GDM1 (cell line): ENCODE measurements around the gene HOOK1.

Experiments used
- DNase-seq: peaks from one replicate; lab custom pipeline; 2025; lab: John Stamatoyannopoulos, UW

HOOK1 gene

DNA sequence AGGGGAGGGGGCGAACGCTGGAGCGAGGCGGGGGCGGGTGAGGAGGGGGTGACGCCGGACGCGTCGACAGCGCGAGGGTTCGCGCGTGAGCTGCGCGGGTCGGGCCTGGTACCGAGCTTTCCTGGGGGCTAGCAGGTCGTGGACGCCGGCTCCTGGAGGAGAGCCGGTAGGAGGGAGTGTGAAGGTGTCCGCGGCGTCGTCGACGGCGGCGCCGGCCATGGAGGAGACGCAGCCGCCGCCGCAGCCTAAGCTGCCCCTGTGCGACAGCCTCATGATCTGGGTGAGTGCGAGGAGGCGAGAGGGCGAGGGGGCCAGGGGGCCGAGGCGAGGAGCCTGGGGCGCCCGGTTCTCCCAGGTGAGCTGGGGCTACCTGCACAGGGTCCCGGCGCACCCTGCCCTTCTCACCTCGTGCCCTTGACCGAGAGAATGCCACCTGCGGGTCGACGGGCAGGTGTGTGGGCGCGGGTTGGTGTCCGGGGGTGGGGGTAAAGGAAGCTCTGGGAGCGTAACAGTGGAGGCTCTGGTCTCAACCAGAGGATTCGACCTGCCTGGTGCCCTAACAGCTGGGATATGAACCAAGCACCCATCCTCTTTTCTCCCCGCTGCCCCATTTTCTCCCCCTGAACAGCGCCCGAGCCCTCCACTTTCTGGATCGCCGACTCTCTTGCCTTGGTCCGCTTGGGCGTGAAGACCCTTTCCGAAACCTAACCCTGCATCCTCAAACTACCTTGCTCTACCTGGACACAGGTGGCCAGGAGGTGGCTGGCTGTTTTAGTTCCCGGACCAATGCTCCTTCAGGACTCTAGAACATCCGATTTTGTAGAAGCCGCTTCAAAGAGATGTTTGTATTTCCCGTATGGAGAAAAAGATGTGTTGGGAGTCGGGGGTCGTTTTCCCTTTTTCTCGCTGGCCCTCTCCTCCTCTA is at the start of gene HOOK1:
Gene HOOK1 (plus strand): TSS at position 49 of the 925 bp plus-strand sequence. CDS start 169 bp downstream, at position 218.
- no peak for DNase-seq

DNA sequence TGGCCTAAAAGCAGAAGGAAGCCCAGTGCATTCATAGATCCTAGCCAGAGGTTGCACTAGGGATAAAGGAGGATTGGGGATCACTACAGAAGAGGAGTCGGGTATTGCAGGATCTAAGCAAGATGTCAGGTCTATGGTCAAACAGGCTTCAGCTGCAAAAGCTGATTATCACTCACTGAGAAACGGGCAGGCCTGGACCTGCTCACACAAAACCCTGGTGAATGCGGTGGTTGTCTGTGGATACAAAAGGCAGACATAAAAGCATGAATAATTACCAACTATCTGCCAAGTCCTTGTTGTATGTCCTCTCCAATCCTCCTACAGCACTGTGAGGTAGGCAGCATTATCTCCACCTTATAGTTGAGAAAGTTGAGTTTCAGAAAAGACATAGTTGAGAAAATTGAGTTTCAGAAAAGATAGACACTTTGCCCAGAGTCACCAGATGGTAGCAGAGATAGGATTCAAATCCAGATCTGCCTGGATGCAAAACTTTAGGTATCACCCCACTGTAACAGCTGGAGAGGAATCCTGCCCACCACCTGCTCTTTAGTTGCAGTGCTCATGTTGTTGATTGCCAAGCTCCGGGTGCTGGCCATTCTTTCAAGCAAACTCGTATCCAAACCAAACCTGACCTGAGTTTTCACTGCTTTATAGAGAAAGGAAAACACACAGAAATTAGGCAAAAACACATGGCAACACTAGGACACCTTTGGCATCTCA is 49.6 kb upstream of the HOOK1 start:
- DNase-seq: no peak

GRCh38 chr1:59766227-59766855 is 48.4 kb upstream of the HOOK1 start:
- DNase-seq: no peak

DNA sequence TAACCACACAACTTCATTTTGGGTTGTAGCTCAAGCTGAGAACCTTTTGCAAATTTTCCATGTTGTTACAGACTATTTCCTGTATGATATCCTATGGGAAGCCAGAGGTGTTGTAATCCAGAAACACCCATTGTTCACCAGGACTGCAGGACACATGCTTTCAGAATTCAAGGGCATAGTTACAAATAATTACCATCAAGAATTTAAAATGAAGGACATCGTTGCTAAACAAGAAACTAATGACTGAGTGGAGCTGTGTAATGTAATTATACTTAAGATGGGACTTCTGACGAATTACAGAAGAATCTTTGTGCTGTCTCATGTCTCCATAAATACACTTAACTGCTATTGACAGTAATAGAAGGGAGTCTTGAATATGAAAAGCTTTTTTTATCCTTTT is 47.6 kb upstream of the HOOK1 start:
- DNase-seq: no peak

DNA sequence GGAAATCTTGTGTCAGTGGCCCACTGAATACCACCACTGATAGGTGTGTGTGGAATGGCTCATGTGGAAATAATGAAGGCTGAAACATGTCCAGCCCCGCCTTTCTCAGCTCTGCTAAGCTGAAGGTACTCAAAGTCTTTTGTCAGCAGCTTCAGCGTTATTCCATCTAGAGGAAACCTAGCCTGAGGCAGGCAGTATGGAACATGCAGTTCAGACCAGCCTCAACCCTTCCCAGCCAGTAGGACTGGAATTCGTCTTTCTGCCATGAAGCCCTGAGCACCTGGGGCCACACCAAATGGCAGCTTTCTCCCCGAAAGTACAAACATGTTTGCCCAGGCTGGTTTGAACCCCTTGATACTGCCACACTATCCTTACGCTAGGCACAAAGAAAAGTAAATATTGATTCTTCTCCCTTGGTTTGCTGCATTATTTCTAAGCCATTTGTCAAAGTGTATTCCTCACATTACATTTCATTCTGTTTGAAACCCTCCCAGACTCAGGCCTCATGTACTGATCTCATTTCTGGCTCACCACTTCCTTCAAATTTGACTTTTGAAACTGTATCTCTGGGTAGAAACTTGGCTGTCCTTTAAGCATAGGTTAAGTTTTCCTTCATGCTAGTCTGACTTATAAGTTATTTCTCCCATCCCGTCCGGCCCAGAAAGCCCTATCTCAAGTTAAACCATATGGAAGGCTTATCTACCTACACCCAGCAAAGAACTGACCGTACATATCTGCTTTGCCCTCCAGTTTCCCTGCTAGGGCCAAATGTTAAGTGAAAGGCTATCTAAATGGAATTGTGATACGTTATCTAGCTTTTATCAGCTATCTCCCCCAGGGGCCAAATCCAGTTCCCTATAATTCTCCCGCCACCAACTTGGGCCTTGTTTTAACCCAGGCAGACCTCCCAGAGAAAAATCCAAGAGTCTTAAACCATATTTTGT is 45.7 kb upstream of the HOOK1 start:
- no peak for DNase-seq

GRCh38 chr1:59769736-59770095 is 45.0 kb upstream of the HOOK1 start:
- DNase-seq: no peak

DNA sequence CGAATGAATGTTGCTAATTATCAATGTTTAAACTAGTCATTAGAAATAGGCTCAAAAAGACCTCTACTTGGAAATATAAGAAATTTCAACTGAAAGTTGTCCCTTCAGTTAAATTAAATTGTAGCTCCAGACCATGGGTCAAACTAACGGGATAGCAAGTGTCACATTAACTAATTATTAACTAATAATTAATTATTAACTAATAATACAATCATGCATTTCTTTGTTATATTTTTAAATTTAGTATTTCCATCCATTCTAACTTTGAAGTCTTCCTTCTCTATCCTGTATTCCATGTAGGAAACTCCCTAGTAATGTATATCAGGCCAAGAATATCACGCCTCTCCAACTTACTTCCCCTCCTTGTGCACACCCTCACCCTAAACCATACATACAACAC is 43.4 kb upstream of the HOOK1 start:
- DNase-seq: no peak

- no peak for DNase-seq
Measured at GRCh38 chr1:59775480-59775879, 39.3 kb upstream of the HOOK1 start.

DNA sequence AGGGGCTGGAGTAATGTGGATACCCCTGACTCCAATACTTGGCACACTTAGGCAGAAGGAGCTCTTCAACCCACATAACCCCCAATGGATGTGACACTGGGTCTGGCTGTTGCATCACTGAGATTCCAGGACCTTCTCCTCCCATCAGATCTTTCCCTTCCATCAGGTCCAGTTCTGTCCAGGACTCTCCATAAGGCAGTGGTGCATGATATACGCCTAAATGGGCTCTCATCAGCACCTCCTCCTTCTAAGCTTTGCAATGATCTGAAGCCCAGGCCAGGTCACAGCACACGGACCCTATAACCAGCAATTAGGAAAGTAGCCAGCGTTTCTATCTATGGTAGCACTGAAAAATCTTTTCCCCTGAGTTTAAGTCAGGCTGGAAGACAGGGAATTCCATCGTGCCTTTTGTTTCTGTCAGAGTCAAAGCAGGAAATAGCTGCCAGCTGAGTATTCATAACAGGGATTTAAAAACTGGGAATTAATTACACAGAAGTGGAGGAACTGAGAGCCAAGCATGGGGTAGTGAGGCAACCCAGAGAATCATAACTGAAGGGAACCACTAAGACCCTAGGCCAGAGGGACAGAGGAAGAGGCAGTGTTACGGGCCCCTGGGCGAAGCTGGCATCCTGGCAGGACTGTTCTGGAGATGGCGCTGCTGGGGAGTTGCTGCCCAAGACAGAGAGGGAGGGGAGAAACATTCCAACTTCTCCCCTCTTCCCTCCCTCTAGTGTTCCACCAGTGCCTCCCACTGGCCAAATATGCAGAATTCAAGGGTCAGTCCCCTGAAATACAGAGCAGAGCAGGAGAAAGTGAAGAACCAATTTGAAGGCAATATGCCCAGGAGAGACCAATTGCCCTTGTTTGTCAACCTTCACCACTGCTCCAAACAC is 37.5 kb upstream of the HOOK1 start:
- DNase-seq: no peak

- DNase-seq: no peak
Measured at GRCh38 chr1:59779949-59780348, 34.8 kb upstream of the HOOK1 start.

GRCh38 chr1:59788825-59789224 is 25.9 kb upstream of the HOOK1 start:
- no peak for DNase-seq

DNA sequence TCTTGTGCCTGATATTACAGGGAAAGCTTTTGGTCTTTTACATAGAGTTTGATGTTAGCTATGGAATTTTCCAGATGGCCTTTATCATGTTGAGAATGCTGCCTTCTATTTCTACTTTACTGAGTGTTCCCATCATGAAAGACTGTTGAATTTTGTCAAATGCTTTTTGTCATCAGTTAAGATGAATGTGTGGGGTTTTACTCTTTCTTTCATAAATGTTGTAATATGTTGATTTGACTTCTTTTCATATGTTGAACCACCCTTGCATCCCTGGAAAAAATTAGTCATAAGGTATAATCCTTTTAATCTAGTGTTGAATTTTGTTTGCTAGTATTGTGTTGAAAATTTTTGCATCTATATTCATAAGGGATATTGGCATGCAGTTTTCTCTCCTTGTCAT is 16.1 kb upstream of the HOOK1 start:
- no peak for DNase-seq

GRCh38 chr1:59803458-59804038 is 11.2 kb upstream of the HOOK1 start:
- no peak for DNase-seq

DNA sequence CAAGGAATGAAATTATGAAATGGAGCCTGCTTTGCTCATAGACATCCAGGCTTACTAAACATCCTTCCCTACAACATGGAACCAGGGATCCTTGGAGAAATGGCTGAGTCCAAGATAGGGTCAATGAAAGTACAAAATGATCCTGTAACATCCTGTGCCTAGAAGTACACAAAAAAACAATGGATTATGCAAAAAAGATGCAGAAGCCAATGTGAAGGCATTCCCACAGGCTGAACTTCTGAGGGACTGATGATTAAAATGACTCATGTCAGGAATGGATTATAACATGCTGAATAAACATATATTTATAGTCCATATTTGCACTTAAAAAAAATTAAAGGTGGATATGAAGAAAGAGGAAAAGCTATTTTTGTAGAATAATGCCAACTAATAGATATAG is 10.4 kb upstream of the HOOK1 start:
- DNase-seq: no peak

DNA sequence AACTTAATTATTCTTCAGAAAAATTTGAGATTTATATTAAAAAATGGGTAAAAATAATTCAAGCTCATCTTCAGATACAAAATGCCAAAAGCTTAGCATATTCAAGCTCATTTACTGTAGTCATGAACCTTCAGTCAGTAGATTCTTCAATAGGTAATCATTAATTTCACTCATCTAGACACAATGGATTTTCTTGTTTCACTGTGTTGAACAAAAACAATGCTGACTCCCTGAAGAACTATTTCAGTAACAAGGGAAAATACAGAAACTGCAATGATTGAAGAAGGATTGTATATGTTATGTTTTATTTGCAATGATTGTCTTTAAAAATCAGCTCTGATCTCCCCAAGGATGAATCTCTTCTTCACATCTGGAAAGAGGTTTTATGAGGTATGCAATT is 9.2 kb upstream of the HOOK1 start:
- no peak for DNase-seq

DNA sequence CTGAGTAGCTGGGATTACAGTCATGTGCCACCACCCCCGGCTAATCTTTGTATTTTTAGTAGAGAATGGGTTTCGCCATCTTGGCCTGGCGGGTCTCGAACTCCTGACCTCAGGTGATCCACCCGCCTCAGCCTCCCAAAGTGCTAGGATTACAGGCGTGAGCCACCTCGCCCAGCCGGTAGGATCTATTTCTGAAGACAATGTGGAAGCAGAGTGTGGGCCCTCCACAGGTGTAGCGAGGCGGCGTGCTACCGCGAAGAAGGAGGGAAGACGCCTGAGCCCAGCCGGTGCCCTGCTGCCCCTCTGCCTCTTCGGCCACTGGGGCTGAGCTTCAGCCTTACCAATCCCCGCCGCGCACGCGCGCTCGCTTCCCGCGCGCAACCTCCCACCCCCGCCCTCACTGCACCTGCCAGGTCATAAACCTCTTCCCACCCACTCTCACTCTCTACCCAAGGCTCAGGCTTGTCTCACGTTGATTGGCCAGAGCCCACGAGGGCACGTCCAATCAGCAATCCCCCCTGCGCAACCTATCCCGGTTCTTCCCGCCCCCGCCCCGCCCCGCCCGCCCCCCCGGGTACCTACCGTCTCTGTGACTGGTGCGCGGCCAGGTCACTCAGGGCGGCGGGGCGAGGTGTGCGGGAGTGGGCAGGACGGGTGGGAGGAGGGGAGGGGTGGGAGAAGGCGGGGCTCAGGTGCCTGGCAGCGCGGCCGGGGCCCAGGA is 409 bp upstream of the HOOK1 start:
- DNase-seq: no peak

GRCh38 chr1:59815892-59816291 is 1.1 kb downstream of the HOOK1 start:
- no peak for DNase-seq

GRCh38 chr1:59816318-59816878 is 1.6 kb downstream of the HOOK1 start:
- DNase-seq: no peak
